WTC11 (cell line): ENCODE results near the gene BRSK2. TPM values are rescaled to one million over a fixed set of nuclear protein-coding genes. Genes with fewer than 3 reads are reported as not detected.
"Not testable (repeated sequence)": the region's sequence is repeated elsewhere in the genome, so short reads cannot be mapped to it uniquely, and the experiment has no call there.

Experiments used
- ATAC-seq: fragments of 200-7000 bp; cut with Tn5 transposase; 2 replicates; pipeline ENCODE4 v1.10.0; 2021; ENCODE audit warnings: mild to moderate bottlenecking, moderate library complexity
- CTCF ChIA-PET: fragments of 300-600 bp; sonication (Branson Sonifier 250); formaldehyde crosslinking; loops from one replicate; lab custom pipeline; 2021; ENCODE audit warnings: antibody characterized with exemption; lab: Charles Lee
- POLR2A ChIA-PET: fragments of 350-600 bp; sonication (Branson Sonifier 250); formaldehyde crosslinking; loops from one replicate; lab custom pipeline; 2021; ENCODE audit warnings: antibody characterized with exemption; lab: Charles Lee
- DNase-seq: peaks from one replicate; pipeline ENCODE4 v3.0.0; 2021; ENCODE audit warnings: low spot score
- H3K27ac Mint-ChIP-seq: 2 replicates; pipeline ENCODE4 v1.8.0; 2021; ENCODE audit warnings: mixed read lengths
- H3K27me3 Mint-ChIP-seq: 2 replicates; pipeline ENCODE4 v1.8.0; 2021; ENCODE audit warnings: low read depth, mild to moderate bottlenecking, moderate library complexity, mixed read lengths
- H3K36me3 Mint-ChIP-seq: 2 replicates; pipeline ENCODE4 v1.8.0; 2021; ENCODE audit warnings: mixed read lengths
- H3K4me1 Mint-ChIP-seq: 2 replicates; pipeline ENCODE4 v1.8.0; 2022; ENCODE audit warnings: mixed read lengths
- H3K4me3 Mint-ChIP-seq: 2 replicates; pipeline ENCODE4 v1.8.0; 2021; ENCODE audit warnings: mild to moderate bottlenecking, moderate library complexity, mixed read lengths
- H3K9me3 Mint-ChIP-seq: 2 replicates; pipeline ENCODE4 v1.8.0; 2021; ENCODE audit warnings: mixed read lengths
- CBFB ChIP-seq: sonication (generic); formaldehyde crosslinking; IDR thresholded peaks from 2 replicates; pipeline ENCODE4 v1.8.1; 2022; ENCODE audit warnings: mild to moderate bottlenecking, low read depth, missing genetic modification reagents
- CREM ChIP-seq: sonication (generic); formaldehyde crosslinking; IDR thresholded peaks from 2 replicates; pipeline ENCODE4 v1.8.1; 2022; ENCODE audit warnings: mild to moderate bottlenecking, missing genetic modification reagents, moderate library complexity
- ESRRA ChIP-seq: sonication (generic); formaldehyde crosslinking; IDR thresholded peaks from 2 replicates; pipeline ENCODE4 v1.8.1; 2022; ENCODE audit warnings: mild to moderate bottlenecking, missing genetic modification reagents, borderline replicate concordance
- FOXP1 ChIP-seq: sonication (generic); formaldehyde crosslinking; IDR thresholded peaks from 2 replicates; pipeline ENCODE4 v1.8.0; 2022; ENCODE audit warnings: missing genetic modification reagents, mild to moderate bottlenecking, moderate library complexity, borderline replicate concordance
- IRF2 ChIP-seq: sonication (generic); formaldehyde crosslinking; IDR thresholded peaks from 2 replicates; pipeline ENCODE4 v1.8.0; 2022; ENCODE audit warnings: low read depth, missing genetic modification reagents, borderline replicate concordance
- NR2C2 ChIP-seq: sonication (generic); formaldehyde crosslinking; IDR thresholded peaks from 2 replicates; pipeline ENCODE4 v1.8.0; 2022; ENCODE audit warnings: mild to moderate bottlenecking, missing genetic modification reagents
- PRRX2 ChIP-seq: fragments of 250-450 bp; sonication (Bioruptor Pico); IDR thresholded peaks from 2 replicates; pipeline ENCODE4 v1.8.0; 2021; ENCODE audit warnings: mild to moderate bottlenecking
- SMAD3 ChIP-seq: sonication (generic); formaldehyde crosslinking; IDR thresholded peaks from 2 replicates; pipeline ENCODE4 v1.8.0; 2022; ENCODE audit warnings: missing genetic modification reagents, mild to moderate bottlenecking, borderline replicate concordance
- SOX15 ChIP-seq: fragments of 250-450 bp; sonication (Bioruptor Pico); IDR thresholded peaks from 2 replicates; pipeline ENCODE4 v1.9.0; 2021; ENCODE audit warnings: mild to moderate bottlenecking
- total RNA-seq: library from RNA; stranded (reverse); gene quantifications from 3 replicates; pipeline ENCODE4 v1.2.3, GENCODE V29; 2021
- TF ChIP-seq, protein P1 (sequence below): sonication (generic); formaldehyde crosslinking; IDR thresholded peaks from 2 replicates; pipeline ENCODE4 v1.8.0; 2022; ENCODE audit warnings: missing genetic modification reagents
- TF ChIP-seq, protein P2 (sequence below): sonication (generic); formaldehyde crosslinking; IDR thresholded peaks from 2 replicates; pipeline ENCODE4 v1.8.0; 2023; ENCODE audit warnings: mild to moderate bottlenecking, missing genetic modification reagents

Gene BRSK2
- total RNA-seq, 1 experiment from 2014 or later = 34.5 TPM

DNA sequence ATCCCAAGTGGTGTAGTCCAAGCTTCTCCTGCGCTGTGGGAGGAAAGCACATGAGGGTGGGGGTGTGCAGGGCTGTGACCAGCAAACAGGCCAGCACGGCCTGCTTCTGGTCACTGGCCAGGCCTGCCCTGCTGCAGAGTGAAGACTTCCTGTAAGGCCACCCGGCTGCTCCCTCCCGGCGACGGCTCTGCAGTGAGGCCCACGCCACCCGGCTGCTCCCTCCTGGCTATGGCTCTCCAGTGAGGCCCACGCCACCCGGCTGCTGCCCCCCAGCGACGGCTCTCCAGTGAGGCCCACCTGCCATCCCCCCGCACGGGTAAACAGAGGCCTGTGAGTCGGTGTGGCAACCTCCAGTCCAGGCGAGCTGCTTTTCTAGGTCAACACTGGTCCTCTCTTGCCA is 31.4 kb upstream of the BRSK2 start:
- POLR2A ChIA-PET = no interaction called here
- Mint-ChIP-seq H3K27me3 (peaks cover 14% of the 10 kb centered on the region; the same call in 1 of the 2 replicates), H3K27ac (no peak overlapping the region), H3K9me3 (peaks cover 11% of the 10 kb centered on the region), H3K4me1 (no peaks in the 10 kb centered on the region), H3K36me3 (peaks cover 5% of the 10 kb centered on the region; the same call in 1 of the 2 replicates)
- no peak for ATAC-seq
- DNase-seq = no peak
- TF ChIP-seq SMAD3 (CRISPR knock-in tag) = no peak
- TF ChIP-seq, protein P1, sequence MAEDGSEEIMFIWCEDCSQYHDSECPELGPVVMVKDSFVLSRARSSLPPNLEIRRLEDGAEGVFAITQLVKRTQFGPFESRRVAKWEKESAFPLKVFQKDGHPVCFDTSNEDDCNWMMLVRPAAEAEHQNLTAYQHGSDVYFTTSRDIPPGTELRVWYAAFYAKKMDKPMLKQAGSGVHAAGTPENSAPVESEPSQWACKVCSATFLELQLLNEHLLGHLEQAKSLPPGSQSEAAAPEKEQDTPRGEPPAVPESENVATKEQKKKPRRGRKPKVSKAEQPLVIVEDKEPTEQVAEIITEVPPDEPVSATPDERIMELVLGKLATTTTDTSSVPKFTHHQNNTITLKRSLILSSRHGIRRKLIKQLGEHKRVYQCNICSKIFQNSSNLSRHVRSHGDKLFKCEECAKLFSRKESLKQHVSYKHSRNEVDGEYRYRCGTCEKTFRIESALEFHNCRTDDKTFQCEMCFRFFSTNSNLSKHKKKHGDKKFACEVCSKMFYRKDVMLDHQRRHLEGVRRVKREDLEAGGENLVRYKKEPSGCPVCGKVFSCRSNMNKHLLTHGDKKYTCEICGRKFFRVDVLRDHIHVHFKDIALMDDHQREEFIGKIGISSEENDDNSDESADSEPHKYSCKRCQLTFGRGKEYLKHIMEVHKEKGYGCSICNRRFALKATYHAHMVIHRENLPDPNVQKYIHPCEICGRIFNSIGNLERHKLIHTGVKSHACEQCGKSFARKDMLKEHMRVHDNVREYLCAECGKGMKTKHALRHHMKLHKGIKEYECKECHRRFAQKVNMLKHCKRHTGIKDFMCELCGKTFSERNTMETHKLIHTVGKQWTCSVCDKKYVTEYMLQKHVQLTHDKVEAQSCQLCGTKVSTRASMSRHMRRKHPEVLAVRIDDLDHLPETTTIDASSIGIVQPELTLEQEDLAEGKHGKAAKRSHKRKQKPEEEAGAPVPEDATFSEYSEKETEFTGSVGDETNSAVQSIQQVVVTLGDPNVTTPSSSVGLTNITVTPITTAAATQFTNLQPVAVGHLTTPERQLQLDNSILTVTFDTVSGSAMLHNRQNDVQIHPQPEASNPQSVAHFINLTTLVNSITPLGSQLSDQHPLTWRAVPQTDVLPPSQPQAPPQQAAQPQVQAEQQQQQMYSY (CRISPR knock-in tag) = no peak
- TF ChIP-seq SOX15 (CRISPR knock-in tag) = no peak
- TF ChIP-seq, protein P2, sequence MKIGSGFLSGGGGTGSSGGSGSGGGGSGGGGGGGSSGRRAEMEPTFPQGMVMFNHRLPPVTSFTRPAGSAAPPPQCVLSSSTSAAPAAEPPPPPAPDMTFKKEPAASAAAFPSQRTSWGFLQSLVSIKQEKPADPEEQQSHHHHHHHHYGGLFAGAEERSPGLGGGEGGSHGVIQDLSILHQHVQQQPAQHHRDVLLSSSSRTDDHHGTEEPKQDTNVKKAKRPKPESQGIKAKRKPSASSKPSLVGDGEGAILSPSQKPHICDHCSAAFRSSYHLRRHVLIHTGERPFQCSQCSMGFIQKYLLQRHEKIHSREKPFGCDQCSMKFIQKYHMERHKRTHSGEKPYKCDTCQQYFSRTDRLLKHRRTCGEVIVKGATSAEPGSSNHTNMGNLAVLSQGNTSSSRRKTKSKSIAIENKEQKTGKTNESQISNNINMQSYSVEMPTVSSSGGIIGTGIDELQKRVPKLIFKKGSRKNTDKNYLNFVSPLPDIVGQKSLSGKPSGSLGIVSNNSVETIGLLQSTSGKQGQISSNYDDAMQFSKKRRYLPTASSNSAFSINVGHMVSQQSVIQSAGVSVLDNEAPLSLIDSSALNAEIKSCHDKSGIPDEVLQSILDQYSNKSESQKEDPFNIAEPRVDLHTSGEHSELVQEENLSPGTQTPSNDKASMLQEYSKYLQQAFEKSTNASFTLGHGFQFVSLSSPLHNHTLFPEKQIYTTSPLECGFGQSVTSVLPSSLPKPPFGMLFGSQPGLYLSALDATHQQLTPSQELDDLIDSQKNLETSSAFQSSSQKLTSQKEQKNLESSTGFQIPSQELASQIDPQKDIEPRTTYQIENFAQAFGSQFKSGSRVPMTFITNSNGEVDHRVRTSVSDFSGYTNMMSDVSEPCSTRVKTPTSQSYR (CRISPR knock-in tag) = no peak
- TF ChIP-seq FOXP1 (CRISPR knock-in tag) = no peak
- TF ChIP-seq PRRX2 = no peak
- no peak for TF ChIP-seq CBFB
- TF ChIP-seq, all 79 proteins: peak for 0
- CTCF ChIA-PET = no interaction called here
- H3K4me3 Mint-ChIP-seq = no peak overlapping the region

DNA sequence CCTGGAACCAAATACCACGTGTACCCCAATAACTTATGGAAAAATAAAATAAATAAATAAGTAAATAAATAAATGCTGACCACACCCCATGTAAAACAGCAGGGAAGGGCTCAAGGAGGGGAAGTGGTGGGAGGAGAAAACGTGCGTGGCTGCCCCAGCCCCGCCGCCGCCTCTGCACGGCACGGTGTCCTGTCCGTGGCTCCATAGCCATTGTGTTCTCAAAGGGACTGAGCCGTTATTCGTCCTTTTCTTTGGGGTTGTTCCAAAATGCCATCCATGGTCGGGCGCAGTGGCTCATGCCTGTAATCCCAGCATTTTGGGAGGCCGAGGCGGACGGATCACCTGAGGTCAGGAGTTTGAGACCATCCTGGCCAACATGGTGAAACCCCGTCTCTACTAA is 30.8 kb upstream of the BRSK2 start:
- H3K9me3 Mint-ChIP-seq = peaks cover 17% of the 10 kb centered on the region
- H3K27ac Mint-ChIP-seq, H3K4me3 Mint-ChIP-seq, POLR2A ChIA-PET, DNase-seq, CTCF ChIA-PET, H3K4me1 Mint-ChIP-seq, ATAC-seq, H3K36me3 Mint-ChIP-seq: not testable (repeated sequence)
- H3K27me3 Mint-ChIP-seq = peaks cover 19% of the 10 kb centered on the region

DNA sequence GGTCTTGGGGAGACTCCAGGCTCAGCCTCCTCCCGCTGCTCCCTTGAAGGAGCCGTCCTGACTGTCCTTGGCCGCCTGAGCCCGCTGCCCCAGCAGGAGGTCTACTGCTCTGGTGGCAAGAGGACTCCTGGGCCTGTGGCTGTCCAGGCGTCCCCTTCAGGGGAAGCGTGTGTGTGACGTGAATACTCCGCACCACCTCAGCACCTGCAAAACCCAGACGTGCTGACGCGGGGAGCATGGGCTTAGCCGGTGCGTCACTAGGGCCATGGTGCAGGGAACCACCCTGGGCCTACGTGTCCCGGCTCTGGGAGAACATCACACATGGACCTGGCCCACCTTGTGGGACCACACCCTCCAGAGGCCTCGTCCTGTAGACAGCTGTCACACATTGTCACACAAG is 30.2 kb upstream of the BRSK2 start:
- Mint-ChIP-seq H3K4me3 (no peak overlapping the region), H3K27me3 (peaks cover 23% of the 10 kb centered on the region), H3K9me3 (peaks cover 24% of the 10 kb centered on the region), H3K27ac (no peak overlapping the region), H3K4me1 (no peaks in the 10 kb centered on the region), H3K36me3 (peaks cover 15% of the 10 kb centered on the region)
- ATAC-seq (no peak), DNase-seq (no peak)
- ChIA-PET CTCF (no interaction called here), POLR2A (no interaction called here)
- TF ChIP-seq CREM (CRISPR knock-in tag) = no peak
- no peak for TF ChIP-seq ESRRA (CRISPR knock-in tag)
- no peak for TF ChIP-seq SOX15 (CRISPR knock-in tag)

DNA sequence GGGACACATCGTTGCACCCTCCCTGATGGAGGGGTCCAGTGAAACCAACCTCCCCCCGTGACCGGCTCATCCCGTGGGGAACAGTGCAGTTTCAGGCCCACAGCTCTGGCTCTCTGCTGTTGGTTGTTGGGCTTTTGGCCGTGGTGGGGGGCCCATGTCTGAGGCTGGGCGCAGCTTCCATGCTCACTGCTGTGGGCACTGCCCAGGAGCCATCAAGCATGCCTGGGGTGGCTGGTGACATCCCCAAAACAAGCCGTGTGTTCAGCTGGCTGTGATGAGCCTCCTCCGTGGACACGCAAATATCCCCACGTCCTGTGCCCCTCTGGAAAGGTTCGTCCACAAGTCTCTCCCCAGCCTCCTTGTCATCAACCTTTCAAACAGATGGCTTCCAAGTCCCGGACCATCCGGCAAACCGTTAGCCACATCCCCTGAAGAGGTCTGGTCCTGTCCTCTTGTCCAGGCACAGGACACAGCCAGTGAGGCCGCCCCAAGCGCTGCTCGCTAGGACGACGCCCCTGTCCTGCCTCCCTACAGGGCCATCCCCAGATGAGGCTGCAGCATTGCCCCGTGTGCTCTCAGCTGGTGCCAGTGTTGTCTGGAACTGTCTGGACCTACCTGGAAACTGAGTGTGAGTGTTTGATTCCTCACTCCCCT is 29.4 kb upstream of the BRSK2 start:
- no peak for DNase-seq
- peaks cover 31% of the 10 kb centered on the region for H3K9me3 Mint-ChIP-seq
- ATAC-seq = no peak
- no peaks in the 10 kb centered on the region for H3K4me1 Mint-ChIP-seq
- H3K4me3 Mint-ChIP-seq = no peak overlapping the region
- H3K27me3 Mint-ChIP-seq = peaks cover 31% of the 10 kb centered on the region
- peaks cover 22% of the 10 kb centered on the region for H3K36me3 Mint-ChIP-seq
- CTCF ChIA-PET = no interaction called here
- POLR2A ChIA-PET = no interaction called here
- no peak for TF ChIP-seq IRF2 (CRISPR knock-in tag)
- no peak for TF ChIP-seq NR2C2 (CRISPR knock-in tag)
- no peak for TF ChIP-seq CREM (CRISPR knock-in tag)
- no peak overlapping the region for H3K27ac Mint-ChIP-seq
